ENCODE measurements around the gene MSI2. TPM values are rescaled to one million over a fixed set of nuclear protein-coding genes. Genes with fewer than 3 reads are reported as not detected.

MSI2 gene
- total and polyA plus RNA-seq, 2 experiments from 2014 or later = 18.9 to 41.8 TPM

GRCh38 chr17:57706761-57707160 lies 450.4 kb downstream of the MSI2 start (continued):
- no peak for TF ChIP-seq ZNF462 (CRISPR knock-in tag; IDR thresholded peaks at IDR 0.05)
- no peak for TF ChIP-seq EZH2phosphoT487 (IDR thresholded peaks at IDR 0.05; ENCODE audit: unreplicated experiment)
- TF ChIP-seq EZH2 (IDR thresholded peaks at IDR 0.05; ENCODE audit: low read depth, unreplicated experiment) = no peak
- TF ChIP-seq ZNF331 (CRISPR knock-in tag; IDR thresholded peaks at IDR 0.05; ENCODE audit: low read depth) = no peak
- no peak for TF ChIP-seq ETS1 (IDR thresholded peaks at IDR 0.05)

GRCh38 chr17:57707892-57708291 lies 451.6 kb downstream of the MSI2 start:
- H3K9me3 Mint-ChIP-seq = no peaks in the 10 kb centered on the region
- H3F3A ChIP-seq (replicated peaks; ENCODE audit: low read depth) = no peaks in the 10 kb centered on the region
- peaks cover 3% of the 10 kb centered on the region for H3K27me3 Mint-ChIP-seq (ENCODE audit: insufficient read depth, low read depth, poor library complexity)
- no peaks in the 10 kb centered on the region for H3K79me2 ChIP-seq (replicated peaks; ENCODE audit: insufficient read depth)
- H3K4me3 ChIP-seq = peak overlapping the region; percentile 41; the same call in 1 of the 2 replicates
- H3K27ac Mint-ChIP-seq = no peak overlapping the region
- H3K36me3 Mint-ChIP-seq (ENCODE audit: low read depth) = no peaks in the 10 kb centered on the region
- no peaks in the 10 kb centered on the region for H3K9me2 ChIP-seq (ENCODE audit: insufficient read depth)
- no peaks in the 10 kb centered on the region for H4K20me1 ChIP-seq (replicated peaks; ENCODE audit: insufficient read depth)
- H3K36me3 ChIP-seq (ENCODE audit: insufficient read depth) = no peaks in the 10 kb centered on the region
- peaks cover 13% of the 10 kb centered on the region for H3K4me1 ChIP-seq (ENCODE audit: insufficient read depth)
- peak overlapping the region; percentile 74 for H3K4me2 ChIP-seq
- H3K27me3 ChIP-seq (ENCODE audit: insufficient read depth) = no peaks in the 10 kb centered on the region
- DNase-seq (ENCODE audit: low spot score) = peak; percentile 73
- no peak overlapping the region for H3K27ac ChIP-seq (ENCODE audit: low read depth)
- peak overlapping the region; percentile 81 for H2AFZ ChIP-seq
- peak; percentile 92 for ATAC-seq
- H3K4me1 Mint-ChIP-seq = peaks cover 22% of the 10 kb centered on the region
- peak overlapping the region; percentile 60 for H3K4me3 Mint-ChIP-seq
- TF ChIP-seq ZNF462 (CRISPR knock-in tag; IDR thresholded peaks at IDR 0.05) = no peak
- TF ChIP-seq STAT1 (IDR thresholded peaks at IDR 0.05; ENCODE audit: unreplicated experiment) = no peak
- no peak for TF ChIP-seq CREB1 (CRISPR knock-in tag; IDR thresholded peaks at IDR 0.05; ENCODE audit: low read depth)
- no peak for TF ChIP-seq EZH2 (IDR thresholded peaks at IDR 0.05; ENCODE audit: low read depth, unreplicated experiment)
- no peak for TF ChIP-seq ZNF114 (CRISPR knock-in tag; IDR thresholded peaks at IDR 0.05)

Data from GM23338 (cell line).